Measurements from ENCODE around the gene ITGA6.
A peak's percentile ranks its signal among the peaks of the same experiment; 100 is the strongest.

The ITGA6 gene

DNA sequence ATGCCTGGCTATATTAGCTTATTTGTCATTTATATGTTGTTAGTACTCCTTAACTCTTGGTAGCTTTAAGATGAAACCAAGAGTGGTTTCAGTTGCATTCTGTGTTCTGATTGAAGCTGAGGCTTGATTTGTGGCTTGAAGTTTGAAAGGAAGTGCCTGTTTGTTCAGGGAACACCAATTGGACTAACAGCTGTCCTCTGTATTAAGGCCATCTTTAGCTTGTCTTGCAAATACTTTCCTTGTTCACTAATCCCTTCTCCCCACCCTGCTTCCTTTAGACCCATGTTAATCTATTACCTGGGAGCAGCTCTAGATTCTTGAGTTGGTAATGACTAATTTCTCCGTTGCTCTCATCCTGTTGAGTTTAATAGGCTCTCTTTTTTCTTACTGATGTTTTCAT lies 13.4 kb downstream of the ITGA6 start:
- no peak for DNase-seq (ENCODE audit: low spot score)

DNA sequence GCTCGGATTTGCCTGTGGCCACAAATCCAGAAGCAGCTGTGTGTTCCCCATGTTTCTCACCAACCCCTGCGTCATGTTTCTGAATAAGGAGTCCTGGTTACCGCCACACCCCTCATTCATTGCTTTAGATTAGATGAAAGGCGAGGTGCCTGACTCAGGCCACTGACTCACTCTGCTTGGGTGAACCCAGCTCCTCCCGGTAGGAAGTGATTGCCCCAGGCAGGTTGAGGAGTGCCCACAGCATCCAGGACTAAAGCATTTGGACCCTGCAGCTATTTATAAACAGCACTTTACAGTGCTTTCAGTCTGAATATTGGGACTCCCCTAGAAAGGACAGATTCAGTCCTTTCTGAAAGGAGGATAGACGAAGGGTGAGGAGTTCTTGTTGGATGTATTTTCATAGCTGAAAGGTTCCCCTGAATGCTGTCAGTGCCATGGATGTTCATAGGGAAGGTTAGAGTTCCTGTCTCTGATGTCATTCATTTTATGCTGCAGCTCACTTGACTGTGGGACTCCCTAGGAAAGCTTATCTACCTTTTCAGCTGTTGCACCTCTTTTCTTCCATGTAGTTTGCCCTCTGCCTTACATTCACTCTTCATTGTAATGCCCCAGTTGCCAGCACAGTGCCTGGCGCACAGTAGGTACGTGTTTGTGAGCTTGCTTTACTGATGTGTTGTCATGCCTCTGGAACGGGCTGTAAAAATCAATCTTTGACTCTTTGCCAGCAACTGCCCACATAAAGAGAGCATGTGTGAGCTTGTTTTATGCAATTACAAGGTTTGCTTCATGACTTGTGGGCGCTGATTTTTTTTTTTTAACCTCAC lies 14.9 kb downstream of the ITGA6 start:
- DNase-seq (ENCODE audit: low spot score): peak; percentile 95

DNA sequence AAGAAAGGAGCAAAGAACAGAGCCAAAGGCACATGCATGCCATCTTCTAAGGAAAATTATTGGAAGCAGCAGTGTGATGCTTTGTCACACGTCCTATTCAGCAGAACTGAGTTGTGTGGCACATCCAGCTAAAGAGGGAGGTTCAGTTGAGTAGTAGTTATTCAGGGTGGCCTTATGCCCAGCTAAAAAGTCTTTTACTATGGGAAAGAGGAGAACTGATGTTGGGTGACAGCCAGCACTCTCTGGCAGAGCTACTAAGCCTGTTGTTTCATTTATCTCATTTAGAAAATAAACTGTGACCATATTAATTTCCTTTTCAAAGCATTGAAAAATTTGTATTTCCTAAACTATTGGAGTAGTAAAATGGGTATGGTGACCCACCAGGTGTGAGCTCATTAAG lies 18.5 kb downstream of the ITGA6 start:
- no peak for DNase-seq (ENCODE audit: low spot score)

DNA sequence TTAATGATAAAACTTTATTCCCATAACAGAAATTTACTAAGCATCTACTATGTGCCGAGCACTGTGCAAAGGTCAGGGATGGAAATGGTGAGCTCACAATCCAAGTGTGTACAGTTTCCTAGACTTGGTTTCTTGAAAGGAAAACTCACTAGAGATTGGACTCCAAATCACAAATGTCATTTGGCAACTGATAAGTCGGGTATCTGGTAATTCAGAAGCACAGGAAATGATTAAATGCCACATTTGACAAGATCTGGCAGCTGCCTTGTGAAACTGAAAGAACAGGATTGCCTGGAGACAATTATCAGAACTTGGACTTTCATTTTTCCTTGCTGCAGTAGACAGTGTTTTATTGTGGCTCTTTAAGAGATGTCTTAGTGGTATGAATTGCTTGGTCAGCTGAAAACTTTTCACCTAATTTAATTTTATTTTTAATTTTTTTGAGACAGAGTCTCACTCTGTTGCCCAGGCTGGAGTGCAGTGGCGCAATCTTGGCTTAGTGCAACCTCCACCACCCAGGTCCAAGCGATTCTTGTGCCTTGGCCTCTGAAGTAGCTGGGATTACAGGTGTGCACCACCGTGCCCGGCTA lies 19.2 kb downstream of the ITGA6 start:
- DNase-seq (ENCODE audit: low spot score): no peak

DNA sequence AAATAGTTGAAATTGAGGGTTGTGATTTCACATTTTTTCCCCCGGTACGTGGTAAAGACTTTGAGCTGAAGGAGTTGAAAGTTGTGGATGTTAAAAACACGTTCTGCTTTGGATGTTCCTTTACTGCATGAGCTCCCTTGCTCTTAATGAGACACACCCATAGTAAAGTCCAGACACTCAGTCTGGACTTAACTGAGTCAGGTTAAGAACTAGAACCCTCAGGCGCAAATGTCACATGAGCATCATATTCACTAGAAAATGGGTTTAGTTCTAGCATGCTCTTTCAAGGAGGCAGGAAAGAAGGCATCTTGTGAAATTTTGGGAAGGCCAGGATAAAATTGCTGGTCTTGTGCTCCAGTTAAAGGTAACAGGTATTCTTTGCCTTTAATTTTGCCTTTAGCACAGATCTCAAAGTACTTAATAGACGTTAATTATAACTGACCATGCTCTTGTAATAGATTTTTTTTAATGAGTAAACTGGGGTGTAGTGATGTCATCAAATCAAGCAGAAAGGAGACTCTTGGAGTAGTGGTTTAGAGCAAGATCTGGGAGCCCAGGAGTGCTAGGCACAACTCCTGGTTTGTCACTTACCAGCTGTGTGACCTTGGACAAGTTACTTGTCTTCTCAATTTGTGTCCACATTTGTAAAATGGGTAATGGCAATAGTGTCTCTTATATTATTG lies 20.6 kb downstream of the ITGA6 start:
- no peak for DNase-seq (ENCODE audit: low spot score)

- no peak for DNase-seq (ENCODE audit: low spot score)
These were observed 21.3 kb downstream of the ITGA6 start for GRCh38 chr2:172448544-172449267.

GRCh38 chr2:172449911-172450550 lies 22.6 kb downstream of the ITGA6 start:
- DNase-seq (ENCODE audit: low spot score): no peak

DNA sequence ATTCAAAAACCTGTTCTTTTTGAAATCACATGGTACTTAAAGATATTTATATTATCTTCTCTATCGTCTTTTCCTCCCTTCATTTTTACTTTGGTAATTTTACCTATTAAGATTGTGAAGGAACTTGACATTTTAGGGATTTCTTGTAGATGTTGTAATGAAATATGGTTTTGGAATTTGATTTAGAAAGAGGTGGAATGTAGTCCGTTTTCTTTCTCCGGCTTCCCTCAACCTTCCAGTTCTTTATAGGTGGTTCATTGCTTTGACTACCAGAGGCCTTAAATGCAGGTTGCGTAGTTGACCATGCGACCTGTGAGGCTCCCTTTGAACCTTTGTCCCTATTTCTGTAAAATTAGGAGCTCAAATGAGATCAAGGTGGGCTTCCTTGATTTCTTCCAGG lies 24.5 kb downstream of the ITGA6 start:
- no peak for DNase-seq (ENCODE audit: low spot score)

- no peak for DNase-seq (ENCODE audit: low spot score)
These were observed 25.5 kb downstream of the ITGA6 start for GRCh38 chr2:172452845-172453244.

DNA sequence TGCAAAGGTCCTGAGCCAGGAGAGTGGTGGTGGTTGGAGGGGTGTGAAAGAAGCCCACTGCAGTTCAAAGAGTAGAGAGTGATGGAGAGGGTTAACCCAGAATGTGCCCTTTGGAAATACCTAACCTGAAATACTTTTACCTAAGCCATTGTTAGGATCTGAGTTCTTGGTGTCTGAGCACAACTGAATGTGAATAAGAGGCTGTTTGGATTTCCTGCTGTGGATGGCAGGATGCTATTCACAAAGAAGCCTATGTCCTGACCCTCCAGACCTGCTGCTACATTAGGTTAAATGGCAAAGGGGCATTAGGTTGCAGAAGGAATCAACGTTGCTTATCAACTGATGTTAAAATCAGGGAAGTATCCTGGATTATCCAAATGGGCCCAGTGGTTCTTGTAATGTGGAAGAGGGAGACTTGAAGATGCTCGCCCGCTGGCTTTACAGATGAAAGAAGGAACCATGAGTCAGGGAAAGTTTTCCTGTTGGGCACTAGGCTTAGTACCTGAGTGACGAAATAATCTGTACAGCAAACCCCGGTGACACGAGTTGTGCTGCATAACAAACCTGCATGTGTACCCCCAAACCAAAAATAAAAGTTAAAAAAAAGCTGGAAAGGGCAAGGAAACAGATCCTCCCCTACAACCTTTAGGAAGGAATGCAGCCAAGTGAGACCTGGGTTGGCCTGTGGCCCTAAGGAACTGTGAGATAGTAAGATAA lies 27.2 kb downstream of the ITGA6 start:
- no peak for DNase-seq (ENCODE audit: low spot score)

GRCh38 chr2:172455121-172455515 lies 27.7 kb downstream of the ITGA6 start:
- no peak for DNase-seq (ENCODE audit: low spot score)

DNA sequence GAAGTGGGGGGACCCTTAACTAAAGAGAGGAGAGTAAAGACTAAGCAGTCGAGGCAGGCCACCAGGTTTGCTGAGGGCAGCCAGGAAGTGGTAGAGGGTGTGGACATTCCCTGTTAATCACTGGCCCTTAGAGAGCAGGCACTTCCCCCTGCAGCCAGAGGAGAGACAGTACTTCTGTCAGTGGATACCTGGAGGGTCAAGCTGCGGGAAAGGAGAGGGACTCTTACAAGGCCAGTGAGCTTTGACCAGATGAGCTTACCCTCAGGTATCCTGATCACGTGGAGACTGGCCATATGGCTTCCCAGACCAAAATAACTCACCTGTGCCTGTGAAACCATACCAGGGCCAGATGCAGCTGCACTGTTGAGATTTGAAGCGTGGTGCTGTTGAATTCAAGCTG lies 28.6 kb downstream of the ITGA6 start:
- no peak for DNase-seq (ENCODE audit: low spot score)

DNA sequence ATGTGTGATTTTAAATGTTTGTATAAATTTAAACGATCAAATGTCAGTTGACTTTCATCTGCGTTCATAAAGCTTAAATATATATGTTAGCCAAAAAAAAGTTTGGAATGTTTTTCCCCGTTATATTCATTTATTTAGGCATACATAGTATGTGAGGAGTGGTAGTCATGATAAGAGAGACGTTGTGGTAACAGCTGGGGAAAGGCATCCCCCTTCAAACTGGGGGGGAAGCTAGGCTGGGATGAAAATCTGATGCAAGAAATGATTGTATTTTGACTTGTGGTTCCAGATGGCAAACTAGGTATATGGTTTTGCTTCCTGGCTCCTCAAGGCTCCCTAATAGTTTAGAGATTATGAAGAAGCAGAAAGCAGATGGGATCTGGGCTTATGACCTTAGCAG lies 30.1 kb downstream of the ITGA6 start:
- DNase-seq (ENCODE audit: low spot score): no peak

DNA sequence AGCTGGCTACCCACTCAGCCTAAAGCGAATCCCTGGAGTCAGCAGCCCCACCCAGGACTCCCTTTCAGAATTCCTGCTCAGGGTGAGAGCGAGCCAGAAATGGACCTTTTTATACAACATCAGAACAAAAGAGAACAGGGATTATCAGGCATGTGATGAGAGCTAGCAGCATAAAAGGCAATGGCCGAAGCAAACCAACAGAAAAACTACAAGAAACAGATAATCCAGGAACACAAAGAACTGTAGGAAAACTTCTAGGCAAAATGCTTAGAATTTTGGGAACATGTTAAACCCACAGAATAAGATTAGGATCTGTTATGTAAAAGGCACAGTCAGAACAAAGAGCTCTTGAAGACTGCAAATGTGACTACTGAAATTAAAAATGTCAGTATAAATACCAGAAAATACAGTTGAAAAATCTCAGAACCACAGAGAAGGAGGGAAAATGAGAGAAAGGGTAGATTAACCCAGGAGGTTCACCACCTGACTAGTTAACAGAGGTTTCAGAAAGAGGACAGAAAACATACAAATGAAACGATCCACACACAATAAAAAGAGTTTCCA lies 31.3 kb downstream of the ITGA6 start:
- no peak for DNase-seq (ENCODE audit: low spot score)

DNA sequence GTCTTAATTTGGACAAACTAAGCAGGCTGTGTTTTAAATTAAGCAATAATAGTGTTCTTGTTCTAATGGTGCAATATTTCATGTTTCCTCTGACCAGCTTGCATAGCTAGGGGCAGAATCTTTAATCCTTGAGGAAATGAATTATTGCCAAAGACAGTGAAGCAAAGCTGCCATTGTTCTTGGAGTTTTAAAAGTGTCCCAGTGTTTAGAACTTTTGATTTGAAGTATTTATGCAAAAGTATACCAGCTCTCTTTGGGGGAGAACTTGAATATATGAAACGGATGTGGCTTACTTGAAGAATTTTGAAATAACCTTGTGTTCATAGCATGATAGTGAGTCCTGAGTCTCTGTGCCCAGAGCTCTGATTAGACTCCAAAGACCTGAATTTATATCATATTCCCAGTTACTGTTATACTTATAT lies 33.4 kb downstream of the ITGA6 start:
- DNase-seq (ENCODE audit: low spot score): no peak

DNA sequence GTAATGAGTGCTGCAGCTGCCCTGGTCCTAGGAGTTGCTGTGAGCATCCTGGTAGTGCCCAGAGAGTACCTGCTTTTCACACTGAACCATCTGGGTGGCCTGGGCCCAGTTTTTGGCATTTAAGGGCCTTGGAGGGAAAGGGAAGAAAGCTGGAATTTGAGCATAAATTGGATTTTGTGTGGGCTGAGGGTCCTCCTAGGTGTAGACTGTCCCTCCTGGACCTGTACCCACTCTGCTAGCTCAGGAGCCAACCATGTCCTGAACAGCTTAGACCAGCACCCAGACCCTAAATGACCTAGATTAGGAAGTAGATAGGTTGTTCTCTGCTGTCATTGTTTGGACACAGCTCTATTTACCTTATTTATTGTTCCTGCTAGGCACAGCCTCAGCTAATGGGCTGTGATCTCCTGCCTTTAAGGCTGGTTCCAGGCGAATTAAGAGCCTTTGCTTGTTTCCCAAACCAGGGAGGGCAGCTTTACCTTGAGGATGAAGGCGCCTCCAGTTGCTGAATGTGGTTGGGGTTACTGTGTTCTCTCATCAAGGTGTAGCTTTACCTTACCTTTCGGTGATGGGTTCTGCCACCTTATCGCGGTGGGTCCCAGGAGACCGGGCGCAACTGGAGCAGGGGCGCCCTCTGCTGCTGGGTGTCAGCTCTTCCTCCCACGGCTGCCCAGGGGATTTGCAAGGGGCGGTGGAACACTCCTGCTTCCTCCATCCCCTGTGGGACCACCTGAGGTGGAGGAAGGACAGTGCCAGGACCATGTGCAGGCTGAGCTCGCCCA lies 34.4 kb downstream of the ITGA6 start:
- DNase-seq (ENCODE audit: low spot score): no peak

- no peak for DNase-seq (ENCODE audit: low spot score)
These were observed 35.0 kb downstream of the ITGA6 start for GRCh38 chr2:172462373-172462848.

- DNase-seq (ENCODE audit: low spot score): no peak
These were observed 35.5 kb downstream of the ITGA6 start for GRCh38 chr2:172462849-172463381.

DNA sequence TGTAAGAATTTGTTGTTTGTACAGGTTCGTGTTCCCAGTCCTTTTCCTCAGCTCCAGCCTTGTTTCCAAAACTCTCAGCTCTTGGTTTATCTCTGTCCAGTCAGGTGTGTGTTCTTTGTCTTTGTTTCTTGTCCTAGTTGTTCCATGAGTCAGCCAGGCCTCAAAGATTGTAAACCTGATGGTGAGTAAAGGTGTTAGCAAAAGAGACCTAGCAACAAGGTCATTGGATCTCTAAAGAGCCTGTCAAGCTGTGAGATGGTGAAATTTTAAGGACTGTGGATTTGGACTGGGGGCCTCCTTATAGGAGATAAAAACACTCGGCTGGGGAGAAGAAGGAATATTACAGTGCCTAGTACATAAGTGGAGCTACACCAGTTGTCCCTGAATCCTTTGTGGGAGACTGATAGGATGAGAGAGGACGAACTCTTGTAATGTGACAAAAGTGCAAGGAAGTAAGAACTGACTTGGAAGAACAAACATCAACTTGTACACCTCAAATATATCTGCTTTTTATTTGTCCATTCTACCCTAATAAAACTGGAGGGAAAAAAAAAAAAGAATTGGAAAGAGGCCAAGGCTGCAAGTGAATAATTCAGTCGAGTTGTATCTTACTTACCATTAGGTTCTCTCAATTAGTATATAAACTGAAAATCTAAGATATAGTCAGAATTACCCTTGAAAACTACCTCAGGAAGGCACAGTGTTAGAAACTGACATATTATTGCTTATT lies 37.2 kb downstream of the ITGA6 start:
- DNase-seq (ENCODE audit: low spot score): no peak

Measured in RKO (cell line).